Breast epithelium (tissue), 3 donors: ENCODE data around the gene PAX1.

Experiments used
- CTCF ChIP-seq, 3 donors: fragments of 450-650 bp; IDR thresholded peaks; one replicate each; pipeline ENCODE4 v1.5.1; 2016 to 2017; ENCODE audit warnings: antibody characterized with exemption in 3 of 3, mild to moderate bottlenecking in 3 of 3, moderate library complexity in 3 of 3
- POLR2A ChIP-seq: fragments of 450-650 bp; IDR thresholded peaks from one replicate; pipeline ENCODE4 v1.6.1; 2016; ENCODE audit warnings: antibody characterized with exemption, mild to moderate bottlenecking, moderate library complexity
- POLR2AphosphoS5 ChIP-seq, 3 donors: sonication (generic); formaldehyde crosslinking; IDR thresholded peaks; one replicate each; pipeline ENCODE4 v1.6.1; 2017; ENCODE audit warnings: antibody characterized with exemption in 3 of 3

- TF ChIP-seq CTCF (IDR thresholded peaks at IDR 0.05) (no peak), POLR2A (no peak), POLR2AphosphoS5 (IDR thresholded peaks at IDR 0.05) (no peak)
Observed at GRCh38 chr20:21703717-21704407, 1.6 kb upstream of the PAX1 start.
